Smooth muscle cell (in vitro differentiated cells): ENCODE results near the gene TTLL3. TPM values are rescaled to one million over a fixed set of nuclear protein-coding genes. Genes with fewer than 3 reads are reported as not detected.

Experiments
- DNase-seq: peaks from one replicate; lab custom pipeline; 2025; ENCODE audit not compliant: unreplicated experiment; lab: John Stamatoyannopoulos, UW
- H2AFZ ChIP-seq: fragments of 200-600 bp; sonication (generic); 2 replicates; pipeline ENCODE4 v1.6.0; 2016; ENCODE audit warnings: antibody characterized with exemption, low read depth, mild to moderate bottlenecking
- H3F3A ChIP-seq: fragments of 200-600 bp; sonication (generic); 2 replicates; pipeline ENCODE4 v1.6.0; 2017; ENCODE audit warnings: antibody characterized with exemption, low read depth
- H3K27ac ChIP-seq: fragments of 200-600 bp; sonication (generic); 2 replicates; pipeline ENCODE4 v1.5.1; 2016; ENCODE audit warnings: low read depth, mild to moderate bottlenecking
- H3K27me3 ChIP-seq: fragments of 200-600 bp; sonication (generic); 2 replicates; pipeline ENCODE4 v1.6.1; 2016; ENCODE audit warnings: low read depth, mild to moderate bottlenecking
- H3K36me3 ChIP-seq: fragments of 200-600 bp; sonication (generic); 2 replicates; pipeline ENCODE4 v1.5.1; 2016; ENCODE audit warnings: low read depth
- H3K4me1 ChIP-seq: fragments of 200-600 bp; sonication (generic); 2 replicates; pipeline ENCODE4 v1.5.1; 2016; ENCODE audit warnings: low read depth
- H3K4me2 ChIP-seq: fragments of 200-600 bp; sonication (generic); 2 replicates; pipeline ENCODE4 v1.6.0; 2016; ENCODE audit warnings: mild to moderate bottlenecking
- H3K4me3 ChIP-seq: fragments of 200-600 bp; sonication (generic); 2 replicates; pipeline ENCODE4 v1.5.1; 2016; ENCODE audit warnings: mild to moderate bottlenecking
- H3K79me2 ChIP-seq: fragments of 200-600 bp; sonication (generic); 2 replicates; pipeline ENCODE4 v1.6.0; 2016; ENCODE audit warnings: low read depth, mild to moderate bottlenecking
- H3K9ac ChIP-seq: fragments of 200-600 bp; sonication (generic); 2 replicates; pipeline ENCODE4 v1.6.0; 2016; ENCODE audit warnings: low read depth
- H3K9me3 ChIP-seq: fragments of 200-600 bp; sonication (generic); replicated peaks from 2 replicates; pipeline ENCODE4 v1.5.1; 2016; ENCODE audit warnings: low read depth
- H4K20me1 ChIP-seq: fragments of 200-600 bp; sonication (generic); 2 replicates; pipeline ENCODE4 v1.6.0; 2016; ENCODE audit warnings: low read depth
- CTCF ChIP-seq: fragments of 200-600 bp; sonication (generic); IDR thresholded peaks from 2 replicates; pipeline ENCODE4 v1.5.1; 2017; ENCODE audit warnings: borderline replicate concordance, mild to moderate bottlenecking, antibody characterized with exemption; ENCODE audit not compliant: insufficient read depth, poor library complexity, severe bottlenecking
- WGBS: methylation state at CpG from one replicate; pipeline ENCODE4 v1.1.7; 2016; ENCODE audit warnings: low lambda C conversion rate; 5-methylcytosine and 5-hydroxymethylcytosine counted together
- polyA plus RNA-seq: library from polyadenylated mRNA; unstranded; fragments of >200 nt; fragmentation: Nextera tagmentation; extraction: Ambion mirVana; gene quantifications from 2 replicates; pipeline ENCODE4 v1.2.1, GENCODE V29; 2016
- total RNA-seq: library from RNA; depleted of rRNA; stranded (reverse); fragments of >200 nt; gene quantifications from 2 replicates; pipeline ENCODE4 v1.2.3, GENCODE V29; 2014

Gene TTLL3
- total and polyA plus RNA-seq, 2 experiments from 2014 or later: 16.4 to 25.6 TPM

DNA sequence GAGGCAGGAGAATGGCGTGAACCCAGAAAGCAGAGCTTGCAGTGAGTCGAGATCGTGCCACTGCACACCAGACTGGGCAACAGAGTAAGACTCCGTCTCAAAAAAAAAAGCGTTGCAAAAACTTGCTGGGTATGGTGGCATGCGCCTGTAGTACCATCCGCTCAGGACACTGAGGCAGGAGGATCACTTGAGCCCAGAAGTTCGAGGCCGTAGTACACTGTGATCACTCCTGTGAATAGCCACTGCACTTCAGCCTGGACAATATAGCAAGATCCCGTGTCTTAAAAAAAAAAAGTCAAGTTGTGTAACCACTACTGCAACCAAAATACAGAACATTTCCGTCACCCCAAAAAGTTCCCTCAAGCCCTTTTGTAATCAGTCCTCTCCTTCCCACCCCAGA lies 15.7 kb upstream of the TTLL3 start:
- Histone ChIP-seq H3K9me3 (no peaks in the 10 kb centered on the region), H3K36me3 (peaks cover 20% of the 10 kb centered on the region), H4K20me1 (peaks cover 45% of the 10 kb centered on the region), H3K27me3 (no peaks in the 10 kb centered on the region), H3F3A (peaks cover 7% of the 10 kb centered on the region), H3K4me1 (peaks cover 10% of the 10 kb centered on the region), H2AFZ (no peak overlapping the region), H3K4me3 (peak overlapping the region; percentile 86), H3K9ac (no peak overlapping the region), H3K79me2 (peaks cover 71% of the 10 kb centered on the region), H3K4me2 (peak overlapping the region; percentile 95), H3K27ac (peak overlapping the region; percentile 96)
- TF ChIP-seq CTCF: no peak
- WGBS: over 99% methylated on average over 11 of the region's 11 CpGs
- no peak for DNase-seq

GRCh38 chr3:9795207-9795606 lies 14.9 kb upstream of the TTLL3 start:
- DNase-seq: no peak
- Histone ChIP-seq H3K9ac (no peak overlapping the region), H2AFZ (no peak overlapping the region), H3K4me1 (peaks cover 10% of the 10 kb centered on the region), H3K9me3 (no peaks in the 10 kb centered on the region), H4K20me1 (peaks cover 52% of the 10 kb centered on the region), H3K4me3 (no peak overlapping the region), H3K4me2 (no peak overlapping the region), H3K79me2 (peaks cover 73% of the 10 kb centered on the region), H3F3A (peaks cover 5% of the 10 kb centered on the region), H3K27me3 (no peaks in the 10 kb centered on the region), H3K36me3 (peaks cover 20% of the 10 kb centered on the region), H3K27ac (no peak overlapping the region)
- 96% methylated on average over 5 of the region's 5 CpGs for WGBS
- no peak for TF ChIP-seq CTCF

DNA sequence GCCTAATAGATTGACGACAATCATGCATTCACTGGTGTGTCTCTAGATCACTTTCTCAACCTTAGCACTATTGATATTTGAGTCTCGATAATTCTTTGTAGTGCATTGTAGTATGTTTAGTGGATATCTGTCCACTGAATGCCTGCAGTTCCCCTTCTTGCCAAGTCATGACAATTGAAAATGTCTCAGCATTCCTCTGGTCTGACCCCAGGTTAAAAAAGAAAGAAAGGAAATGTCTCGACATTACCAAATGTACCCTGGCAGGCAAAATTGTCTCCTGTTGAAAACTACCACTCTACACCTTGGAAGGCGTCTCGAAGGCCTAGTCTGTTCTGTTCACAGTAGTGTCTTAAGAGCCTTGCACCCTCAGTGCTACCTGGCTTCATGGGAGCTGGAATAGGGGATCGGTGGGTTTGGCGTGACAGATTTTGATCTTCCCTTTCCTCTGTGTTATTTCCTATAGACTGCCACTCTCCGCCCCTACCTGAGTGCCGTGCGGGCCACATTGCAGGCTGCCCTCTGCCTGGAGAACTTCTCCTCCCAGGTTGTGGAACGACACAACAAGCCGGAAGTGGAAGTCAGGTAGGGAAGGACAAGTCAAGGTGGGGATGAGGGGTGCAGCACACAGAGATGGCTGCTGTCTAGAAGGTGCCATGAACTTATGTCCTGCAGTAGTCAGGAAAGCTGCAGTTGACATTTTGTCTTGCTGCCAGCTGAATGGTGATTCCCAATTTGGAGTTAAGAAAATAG lies 12.7 kb upstream of the TTLL3 start:
- TF ChIP-seq CTCF: no peak
- Histone ChIP-seq H3K9ac (no peak overlapping the region), H4K20me1 (peaks cover 52% of the 10 kb centered on the region), H3K4me2 (no peak overlapping the region), H3K79me2 (peaks cover 67% of the 10 kb centered on the region), H3K4me1 (peaks cover 5% of the 10 kb centered on the region), H3K4me3 (no peak overlapping the region), H3K9me3 (no peaks in the 10 kb centered on the region), H2AFZ (no peak overlapping the region), H3K36me3 (peaks cover 26% of the 10 kb centered on the region), H3F3A (no peaks in the 10 kb centered on the region), H3K27me3 (no peaks in the 10 kb centered on the region), H3K27ac (no peak overlapping the region)
- DNase-seq: no peak
- 97% methylated on average over 12 of the region's 12 CpGs for WGBS

- no peak for DNase-seq
- H3K79me2 ChIP-seq: peaks cover 41% of the 10 kb centered on the region
- 94% methylated on average over 5 of the region's 5 CpGs for WGBS
Observed at GRCh38 chr3:9800529-9800928, 9.5 kb upstream of the TTLL3 start.

More at GRCh38 chr3:9800529-9800928, 9.5 kb upstream of the TTLL3 start:
- Histone ChIP-seq H3K27me3 (no peaks in the 10 kb centered on the region), H3K4me2 (no peak overlapping the region), H3K4me1 (no peaks in the 10 kb centered on the region), H3K9ac (no peak overlapping the region), H3K4me3 (no peak overlapping the region), H3K36me3 (peaks cover 32% of the 10 kb centered on the region), H2AFZ (no peak overlapping the region), H3K27ac (no peak overlapping the region), H3F3A (peaks cover 10% of the 10 kb centered on the region), H3K9me3 (no peaks in the 10 kb centered on the region), H4K20me1 (peaks cover 42% of the 10 kb centered on the region)
- TF ChIP-seq CTCF: peak; percentile 21
